Cardiac fibroblast (primary cell): ENCODE measurements around the gene DEPDC1B.
"Not testable (repeated sequence)": the region's sequence is repeated elsewhere in the genome, so short reads cannot be mapped to it uniquely, and the experiment has no call there.

ENCODE experiments used
- DNase-seq, 2 donors: peaks; one replicate each; pipeline versions ENCODE4 v3.0.0 to v3.0.0-alpha.2; 2010; ENCODE audit warnings: low read depth in 2 of 2
- H3K4me3 ChIP-seq, 2 donors: replicated peaks in 1 of 2; 1 replicate in 1 of 2; 2 replicates in 1 of 2; pipeline ENCODE4 v1.5.1; 2011; ENCODE audit warnings: low read depth in 2 of 2, low read length in 2 of 2, mild to moderate bottlenecking in 2 of 2, moderate library complexity in 1 of 2
- CTCF ChIP-seq: IDR thresholded peaks from one replicate; pipeline ENCODE4 v1.5.1; 2011; ENCODE audit warnings: low read depth, mild to moderate bottlenecking, low read length, inconsistent platforms

Gene DEPDC1B

GRCh38 chr5:60690326-60690725 is 9.6 kb downstream of the DEPDC1B start:
- TF ChIP-seq CTCF = no peak
- DNase-seq = no peak
- H3K4me3 ChIP-seq = no peak overlapping the region

DNA sequence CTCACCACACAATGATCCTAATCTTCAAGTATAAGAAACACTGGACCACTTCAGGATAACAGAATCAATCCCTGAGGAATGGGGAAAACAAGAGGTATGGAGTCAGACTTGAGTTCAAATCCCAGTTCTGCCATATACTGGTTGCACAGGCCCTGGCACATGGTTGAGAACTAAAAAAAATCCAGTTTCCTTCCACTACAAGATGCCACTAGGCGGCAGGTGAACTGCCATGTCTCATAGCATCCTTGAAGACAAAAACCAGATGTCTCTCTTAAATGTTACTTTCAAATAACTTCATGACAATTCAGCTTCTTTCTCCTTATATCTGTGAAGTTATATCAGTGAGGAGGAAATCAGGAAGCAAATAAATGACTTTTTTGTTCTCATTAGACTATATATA is 11.0 kb downstream of the DEPDC1B start:
- no peak for TF ChIP-seq CTCF
- H3K4me3 ChIP-seq = no peak overlapping the region
- DNase-seq = no peak

DNA sequence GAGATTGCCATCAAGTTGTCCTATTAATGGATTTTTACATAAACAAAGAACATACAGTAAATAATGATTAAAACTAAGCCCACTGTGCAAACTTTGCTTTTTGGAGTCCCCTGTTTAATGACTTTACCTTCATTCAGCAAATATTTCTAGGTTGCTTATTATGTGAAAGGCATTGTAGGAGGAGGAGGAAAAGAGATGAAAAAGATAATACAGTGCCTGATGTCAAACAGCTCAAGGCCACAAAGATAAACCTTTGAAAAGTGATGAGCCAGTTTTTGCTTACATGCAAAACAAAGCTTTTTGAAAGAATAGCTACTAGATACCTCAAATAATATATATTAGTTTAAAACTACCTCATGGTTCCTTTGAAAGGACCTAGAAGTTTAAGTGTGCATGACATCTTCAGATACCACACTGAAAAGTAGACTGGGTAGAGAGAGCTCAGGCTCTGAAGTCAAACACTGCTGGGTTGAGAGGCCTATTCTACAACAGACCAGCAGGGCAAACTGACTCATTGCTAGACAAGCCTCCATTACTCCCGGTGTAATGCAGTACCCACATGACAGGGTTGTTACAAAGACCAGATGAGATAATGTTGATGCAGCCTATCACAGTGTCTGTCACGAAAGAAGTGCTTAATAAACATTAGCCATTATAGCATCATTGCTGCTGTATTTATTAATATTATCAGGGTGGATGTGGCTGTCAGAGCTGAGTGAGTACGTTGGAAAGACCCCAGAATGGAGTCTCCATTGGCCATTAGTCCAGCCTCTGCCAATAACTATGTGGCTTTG is 11.8 kb downstream of the DEPDC1B start:
- peak; percentile 55 for TF ChIP-seq CTCF
- no peak overlapping the region for H3K4me3 ChIP-seq
- peak; percentile 56 to 73 for DNase-seq

DNA sequence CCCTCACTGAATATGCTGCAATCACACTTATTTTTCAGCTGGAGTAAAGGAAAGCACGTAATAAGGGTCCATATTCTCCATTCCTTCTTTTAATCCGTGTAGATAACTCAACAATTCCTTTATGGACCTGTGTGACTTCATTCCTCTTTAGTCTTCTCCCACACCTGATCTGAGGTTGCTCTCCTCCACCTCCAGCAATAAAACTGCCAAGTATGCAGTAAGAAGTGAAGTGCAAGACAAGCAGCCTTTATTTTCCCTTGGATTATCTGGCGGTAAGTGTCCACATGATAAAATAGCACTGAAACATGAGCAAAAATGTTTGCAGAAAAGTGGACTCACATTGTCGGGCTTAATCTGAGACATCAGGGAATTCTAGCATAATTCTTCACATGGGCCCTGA is 13.8 kb downstream of the DEPDC1B start:
- no peak overlapping the region for H3K4me3 ChIP-seq
- TF ChIP-seq CTCF = no peak

GRCh38 chr5:60685700-60686099 is 14.3 kb downstream of the DEPDC1B start:
- DNase-seq = peak in 1 of 2 donors; percentile 18
- no peak overlapping the region for H3K4me3 ChIP-seq
- no peak for TF ChIP-seq CTCF

More for the DNA sequence above, 13.8 kb downstream of the DEPDC1B start:
- DNase-seq = no peak

- TF ChIP-seq CTCF = no peak
- no peak for DNase-seq
- no peak overlapping the region for H3K4me3 ChIP-seq
These were observed 14.9 kb downstream of the DEPDC1B start for GRCh38 chr5:60685028-60685427.

- H3K4me3 ChIP-seq, DNase-seq: not testable (repeated sequence)
These were observed 18.0 kb downstream of the DEPDC1B start for GRCh38 chr5:60682007-60682406.
